Measurements from ENCODE around the gene JARID2. TPM values are rescaled to one million over a fixed set of nuclear protein-coding genes. Genes with fewer than 3 reads are reported as not detected.

Gene JARID2
- total and polyA plus RNA-seq, 2 of the 8 experiments (the other 6 are each of a cell fraction or from before 2014, with no cell fraction given), result 60.1 to 239 TPM

DNA sequence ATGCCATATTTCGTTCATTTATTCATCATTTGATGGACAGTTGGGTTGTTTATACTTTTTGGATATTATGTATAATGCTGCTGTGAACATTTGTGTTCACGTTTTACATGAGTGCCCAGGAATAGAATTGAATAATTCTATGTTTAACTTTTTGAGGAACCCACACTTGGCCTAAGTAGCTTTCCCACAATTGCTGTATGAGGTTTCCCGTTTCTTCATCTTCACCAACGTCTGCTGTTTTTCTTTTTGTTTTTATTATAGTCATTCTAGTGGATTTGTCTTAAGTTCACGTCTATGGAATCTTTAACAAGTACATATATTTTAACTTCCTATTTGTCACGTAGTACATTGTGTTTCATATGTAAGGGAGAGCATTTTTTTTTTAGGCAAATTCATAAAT, 110.3 kb downstream of the JARID2 start (continued):
- TF ChIP-seq, protein P1, sequence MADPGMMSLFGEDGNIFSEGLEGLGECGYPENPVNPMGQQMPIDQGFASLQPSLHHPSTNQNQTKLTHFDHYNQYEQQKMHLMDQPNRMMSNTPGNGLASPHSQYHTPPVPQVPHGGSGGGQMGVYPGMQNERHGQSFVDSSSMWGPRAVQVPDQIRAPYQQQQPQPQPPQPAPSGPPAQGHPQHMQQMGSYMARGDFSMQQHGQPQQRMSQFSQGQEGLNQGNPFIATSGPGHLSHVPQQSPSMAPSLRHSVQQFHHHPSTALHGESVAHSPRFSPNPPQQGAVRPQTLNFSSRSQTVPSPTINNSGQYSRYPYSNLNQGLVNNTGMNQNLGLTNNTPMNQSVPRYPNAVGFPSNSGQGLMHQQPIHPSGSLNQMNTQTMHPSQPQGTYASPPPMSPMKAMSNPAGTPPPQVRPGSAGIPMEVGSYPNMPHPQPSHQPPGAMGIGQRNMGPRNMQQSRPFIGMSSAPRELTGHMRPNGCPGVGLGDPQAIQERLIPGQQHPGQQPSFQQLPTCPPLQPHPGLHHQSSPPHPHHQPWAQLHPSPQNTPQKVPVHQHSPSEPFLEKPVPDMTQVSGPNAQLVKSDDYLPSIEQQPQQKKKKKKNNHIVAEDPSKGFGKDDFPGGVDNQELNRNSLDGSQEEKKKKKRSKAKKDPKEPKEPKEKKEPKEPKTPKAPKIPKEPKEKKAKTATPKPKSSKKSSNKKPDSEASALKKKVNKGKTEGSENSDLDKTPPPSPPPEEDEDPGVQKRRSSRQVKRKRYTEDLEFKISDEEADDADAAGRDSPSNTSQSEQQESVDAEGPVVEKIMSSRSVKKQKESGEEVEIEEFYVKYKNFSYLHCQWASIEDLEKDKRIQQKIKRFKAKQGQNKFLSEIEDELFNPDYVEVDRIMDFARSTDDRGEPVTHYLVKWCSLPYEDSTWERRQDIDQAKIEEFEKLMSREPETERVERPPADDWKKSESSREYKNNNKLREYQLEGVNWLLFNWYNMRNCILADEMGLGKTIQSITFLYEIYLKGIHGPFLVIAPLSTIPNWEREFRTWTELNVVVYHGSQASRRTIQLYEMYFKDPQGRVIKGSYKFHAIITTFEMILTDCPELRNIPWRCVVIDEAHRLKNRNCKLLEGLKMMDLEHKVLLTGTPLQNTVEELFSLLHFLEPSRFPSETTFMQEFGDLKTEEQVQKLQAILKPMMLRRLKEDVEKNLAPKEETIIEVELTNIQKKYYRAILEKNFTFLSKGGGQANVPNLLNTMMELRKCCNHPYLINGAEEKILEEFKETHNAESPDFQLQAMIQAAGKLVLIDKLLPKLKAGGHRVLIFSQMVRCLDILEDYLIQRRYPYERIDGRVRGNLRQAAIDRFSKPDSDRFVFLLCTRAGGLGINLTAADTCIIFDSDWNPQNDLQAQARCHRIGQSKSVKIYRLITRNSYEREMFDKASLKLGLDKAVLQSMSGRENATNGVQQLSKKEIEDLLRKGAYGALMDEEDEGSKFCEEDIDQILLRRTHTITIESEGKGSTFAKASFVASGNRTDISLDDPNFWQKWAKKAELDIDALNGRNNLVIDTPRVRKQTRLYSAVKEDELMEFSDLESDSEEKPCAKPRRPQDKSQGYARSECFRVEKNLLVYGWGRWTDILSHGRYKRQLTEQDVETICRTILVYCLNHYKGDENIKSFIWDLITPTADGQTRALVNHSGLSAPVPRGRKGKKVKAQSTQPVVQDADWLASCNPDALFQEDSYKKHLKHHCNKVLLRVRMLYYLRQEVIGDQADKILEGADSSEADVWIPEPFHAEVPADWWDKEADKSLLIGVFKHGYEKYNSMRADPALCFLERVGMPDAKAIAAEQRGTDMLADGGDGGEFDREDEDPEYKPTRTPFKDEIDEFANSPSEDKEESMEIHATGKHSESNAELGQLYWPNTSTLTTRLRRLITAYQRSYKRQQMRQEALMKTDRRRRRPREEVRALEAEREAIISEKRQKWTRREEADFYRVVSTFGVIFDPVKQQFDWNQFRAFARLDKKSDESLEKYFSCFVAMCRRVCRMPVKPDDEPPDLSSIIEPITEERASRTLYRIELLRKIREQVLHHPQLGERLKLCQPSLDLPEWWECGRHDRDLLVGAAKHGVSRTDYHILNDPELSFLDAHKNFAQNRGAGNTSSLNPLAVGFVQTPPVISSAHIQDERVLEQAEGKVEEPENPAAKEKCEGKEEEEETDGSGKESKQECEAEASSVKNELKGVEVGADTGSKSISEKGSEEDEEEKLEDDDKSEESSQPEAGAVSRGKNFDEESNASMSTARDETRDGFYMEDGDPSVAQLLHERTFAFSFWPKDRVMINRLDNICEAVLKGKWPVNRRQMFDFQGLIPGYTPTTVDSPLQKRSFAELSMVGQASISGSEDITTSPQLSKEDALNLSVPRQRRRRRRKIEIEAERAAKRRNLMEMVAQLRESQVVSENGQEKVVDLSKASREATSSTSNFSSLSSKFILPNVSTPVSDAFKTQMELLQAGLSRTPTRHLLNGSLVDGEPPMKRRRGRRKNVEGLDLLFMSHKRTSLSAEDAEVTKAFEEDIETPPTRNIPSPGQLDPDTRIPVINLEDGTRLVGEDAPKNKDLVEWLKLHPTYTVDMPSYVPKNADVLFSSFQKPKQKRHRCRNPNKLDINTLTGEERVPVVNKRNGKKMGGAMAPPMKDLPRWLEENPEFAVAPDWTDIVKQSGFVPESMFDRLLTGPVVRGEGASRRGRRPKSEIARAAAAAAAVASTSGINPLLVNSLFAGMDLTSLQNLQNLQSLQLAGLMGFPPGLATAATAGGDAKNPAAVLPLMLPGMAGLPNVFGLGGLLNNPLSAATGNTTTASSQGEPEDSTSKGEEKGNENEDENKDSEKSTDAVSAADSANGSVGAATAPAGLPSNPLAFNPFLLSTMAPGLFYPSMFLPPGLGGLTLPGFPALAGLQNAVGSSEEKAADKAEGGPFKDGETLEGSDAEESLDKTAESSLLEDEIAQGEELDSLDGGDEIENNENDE (IDR thresholded peaks at IDR 0.05; ENCODE audit: insufficient replicate concordance, low read length), result no peak
- TF ChIP-seq SIX5 (IDR thresholded peaks at IDR 0.05; ENCODE audit: low read depth, low read length) (no peak), CBX5 (IDR thresholded peaks at IDR 0.05; ENCODE audit: low read depth, low read length) (no peak), RFX5 (IDR thresholded peaks at IDR 0.05; ENCODE audit: borderline replicate concordance, low read depth, low read length) (no peak), YY1 (IDR thresholded peaks at IDR 0.05; ENCODE audit: low read depth, low read length) (no peak), NRF1 (IDR thresholded peaks at IDR 0.05; ENCODE audit: low read depth, low read length) (no peak), TCF12 (IDR thresholded peaks at IDR 0.05; ENCODE audit: low read depth, low read length) (no peak), MAFK (IDR thresholded peaks at IDR 0.05; ENCODE audit: low read depth, low read length) (no peak), ASH2L (IDR thresholded peaks at IDR 0.05; ENCODE audit: low read length) (no peak), EZH2 (IDR thresholded peaks at IDR 0.05; ENCODE audit: low read depth, low read length, severe bottlenecking) (no peak)
